ENCODE data around the gene NDST1. TPM values are rescaled to one million over a fixed set of nuclear protein-coding genes. Genes with fewer than 3 reads are reported as not detected.

The NDST1 gene
- total and polyA plus RNA-seq, 2 of the 8 experiments (the other 6 are each of a cell fraction or from before 2014, with no cell fraction given): 27.0 to 72.0 TPM

DNA sequence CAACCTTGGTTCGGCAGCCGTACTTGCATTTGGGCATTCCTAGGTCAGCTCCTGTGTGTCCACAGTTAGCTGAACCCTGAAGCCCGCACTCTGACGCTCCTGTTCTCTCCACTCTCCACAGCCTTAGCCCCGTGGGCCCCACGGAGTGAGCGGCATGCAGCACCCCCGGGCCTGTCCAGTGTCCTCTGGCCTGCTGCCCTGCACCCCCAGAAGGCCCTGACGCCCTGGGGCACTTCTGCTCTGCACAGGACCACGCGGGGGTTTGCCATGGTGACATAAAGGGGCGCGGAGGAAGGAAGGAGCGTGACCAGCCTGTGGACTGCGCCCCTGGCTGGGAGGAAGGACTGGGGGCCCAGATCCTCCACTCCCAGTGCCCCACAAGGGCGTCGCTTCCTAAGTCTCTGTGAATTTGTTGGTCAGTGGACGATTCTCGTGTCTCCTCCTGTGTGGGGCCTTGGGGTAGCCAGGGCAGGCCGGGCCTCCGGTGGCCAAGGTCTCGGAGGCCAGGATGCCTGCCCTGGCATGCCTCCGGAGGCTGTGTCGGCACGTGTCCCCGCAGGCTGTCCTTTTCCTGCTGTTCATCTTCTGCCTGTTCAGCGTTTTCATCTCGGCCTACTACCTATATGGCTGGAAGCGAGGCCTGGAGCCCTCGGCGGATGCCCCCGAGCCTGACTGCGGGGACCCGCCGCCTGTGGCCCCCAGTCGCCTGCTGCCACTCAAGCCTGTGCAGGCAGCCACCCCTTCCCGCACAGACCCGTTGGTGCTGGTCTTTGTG, 13.0 kb downstream of the NDST1 start:
- Histone ChIP-seq H2BK15ac (ENCODE audit: low read length) (no peak overlapping the region), H3K36me3 (ENCODE audit: control insufficient read depth in 2 of 4, insufficient read depth in 4 of 4, low read length in 3 of 4) (peaks cover 0 to 6% (median 4%) of the 10 kb centered on the region in 4 experiments; a peak in 2 of 8 replicates), H4K8ac (ENCODE audit: extremely low read depth, insufficient read depth, low read length) (no peak overlapping the region; the same call in 1 of the 2 replicates), H3K4me3 (ENCODE audit: extremely low read depth in 1 of 4, insufficient read depth in 2 of 4, low read depth in 3 of 4, low read length in 4 of 4) (no peak overlapping the region), H3K4me2 (ENCODE audit: insufficient read depth in 1 of 2, low read depth in 2 of 2, low read length in 2 of 2) (no peak overlapping the region), H3K9ac (replicated peaks in 1 of 4; ENCODE audit: extremely low read depth in 1 of 4, low read depth in 3 of 4, low read length in 3 of 4) (no peak overlapping the region), H2BK12ac (ENCODE audit: low read depth, low read length) (0 out of 2 replicates have a peak overlapping the region, but pooled peaks have one; percentile 33), H2BK120ac (replicated peaks; ENCODE audit: low read depth, low read length) (no peak overlapping the region), H2BK20ac (ENCODE audit: low read length) (no peak overlapping the region), H2AK5ac (ENCODE audit: low read depth, low read length) (no peak overlapping the region), H3K9me3 (ENCODE audit: insufficient read depth in 2 of 2, low read depth in 1 of 2, low read length in 1 of 2) (no peaks in the 10 kb centered on the region), H3K23ac (ENCODE audit: insufficient read length) (no peak overlapping the region), H3K4me1 (replicated peaks in 1 of 4; ENCODE audit: control insufficient read depth in 3 of 4, insufficient read depth in 4 of 4, low read length in 3 of 4) (peaks cover 4 to 23% (median 14%) of the 10 kb centered on the region in 4 experiments), H3K27me3 (replicated peaks in 1 of 4; ENCODE audit: control insufficient read depth in 3 of 4, extremely low read depth in 1 of 4, insufficient read depth in 3 of 4, low read length in 3 of 4) (no peaks in the 10 kb centered on the region), H4K5ac (ENCODE audit: insufficient read length, low read depth, low read length) (no peak overlapping the region), H4K20me1 (replicated peaks in 1 of 2; ENCODE audit: control insufficient read depth in 1 of 2, insufficient read depth in 2 of 2, low read length in 2 of 2) (peaks cover 23 to 37% of the 10 kb centered on the region in 2 experiments), H3K56ac (replicated peaks; ENCODE audit: insufficient read length, low read depth, low read length) (no peak overlapping the region), H3K18ac (ENCODE audit: extremely low read depth, low read length) (no peak overlapping the region), H3K23me2 (ENCODE audit: low read depth, low read length) (no peaks in the 10 kb centered on the region), H3K79me2 (ENCODE audit: control insufficient read depth in 1 of 2, insufficient read depth in 2 of 2, low read length in 2 of 2) (peaks cover 0 to 74% of the 10 kb centered on the region in 2 experiments; a peak in 2 of 4 replicates), H3K14ac (ENCODE audit: insufficient read length) (no peak overlapping the region), H3K27ac (ENCODE audit: low read depth, low read length) (no peak overlapping the region), H2BK5ac (ENCODE audit: low read depth, low read length) (0 out of 2 replicates have a peak overlapping the region, but pooled peaks have one; percentile 36), H3K79me1 (ENCODE audit: low read depth, low read length) (peaks cover 34% of the 10 kb centered on the region), H2AFZ (ENCODE audit: low read length) (no peak overlapping the region), H4K91ac (replicated peaks; ENCODE audit: insufficient read length, low read length) (no peak overlapping the region), H3K4ac (replicated peaks; ENCODE audit: insufficient read length, low read depth, low read length) (no peak overlapping the region)
- no peak for FAIRE-seq
- POLR2A ChIA-PET (ENCODE audit: partially characterized antibody): interaction anchor here (0.6 to 0.9 kb wide), 3 partner anchors 16 to 76 kb away, joined by 3 read pairs; no protein-coding TSS in a partner anchor
- DNase-seq (ENCODE audit: low read depth in 1 of 2, low spot score in 2 of 2): no peak
- CTCF ChIA-PET (ENCODE audit: partially characterized antibody): interaction anchor here (0.8 to 32.0 kb wide), 8 partner anchors 8 to 63 kb away, joined by 3 to 571 read pairs (median 177); partner anchors contain the start of gene NDST1
- 92% methylated on average over 35 of the region's 38 CpGs; no CpG with 5 or more reads in 1 of the 2 experiments for WGBS, 2 experiments (ENCODE audit: extremely low coverage in 1 of 2, insufficient coverage in 1 of 2, insufficient read length in 1 of 2, insufficient replicate concordance in 2 of 2, low coverage in 1 of 2, low lambda C conversion rate in 2 of 2, missing lambda C conversion rate in 1 of 2)
- TF ChIP-seq SP2 (IDR thresholded peaks at IDR 0.05; ENCODE audit: low read length): no peak
- no peak for TF ChIP-seq CBX5 (IDR thresholded peaks at IDR 0.05; ENCODE audit: low read depth, low read length)
- TF ChIP-seq TCF12 (IDR thresholded peaks at IDR 0.05; ENCODE audit: low read depth, low read length): no peak
- no peak for TF ChIP-seq TBP (IDR thresholded peaks at IDR 0.05; ENCODE audit: low read depth, low read length)
- TF ChIP-seq MAX (IDR thresholded peaks at IDR 0.05): no peak
- TF ChIP-seq SIN3A (conservative IDR thresholded peaks at IDR 0.05 in 1 of 2, IDR thresholded peaks at IDR 0.05 in 1 of 2; ENCODE audit: low read depth in 1 of 2, low read length in 2 of 2): no peak
- TF ChIP-seq RBBP5 (IDR thresholded peaks at IDR 0.05; ENCODE audit: borderline replicate concordance, low read depth, low read length): no peak
- TF ChIP-seq, protein P1, sequence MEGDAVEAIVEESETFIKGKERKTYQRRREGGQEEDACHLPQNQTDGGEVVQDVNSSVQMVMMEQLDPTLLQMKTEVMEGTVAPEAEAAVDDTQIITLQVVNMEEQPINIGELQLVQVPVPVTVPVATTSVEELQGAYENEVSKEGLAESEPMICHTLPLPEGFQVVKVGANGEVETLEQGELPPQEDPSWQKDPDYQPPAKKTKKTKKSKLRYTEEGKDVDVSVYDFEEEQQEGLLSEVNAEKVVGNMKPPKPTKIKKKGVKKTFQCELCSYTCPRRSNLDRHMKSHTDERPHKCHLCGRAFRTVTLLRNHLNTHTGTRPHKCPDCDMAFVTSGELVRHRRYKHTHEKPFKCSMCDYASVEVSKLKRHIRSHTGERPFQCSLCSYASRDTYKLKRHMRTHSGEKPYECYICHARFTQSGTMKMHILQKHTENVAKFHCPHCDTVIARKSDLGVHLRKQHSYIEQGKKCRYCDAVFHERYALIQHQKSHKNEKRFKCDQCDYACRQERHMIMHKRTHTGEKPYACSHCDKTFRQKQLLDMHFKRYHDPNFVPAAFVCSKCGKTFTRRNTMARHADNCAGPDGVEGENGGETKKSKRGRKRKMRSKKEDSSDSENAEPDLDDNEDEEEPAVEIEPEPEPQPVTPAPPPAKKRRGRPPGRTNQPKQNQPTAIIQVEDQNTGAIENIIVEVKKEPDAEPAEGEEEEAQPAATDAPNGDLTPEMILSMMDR (IDR thresholded peaks at IDR 0.05; ENCODE audit: control extremely low read depth in 1 of 3, insufficient read depth in 1 of 3, low read depth in 1 of 3, low read length in 3 of 3): no peak
- no peak for TF ChIP-seq JUN (IDR thresholded peaks at IDR 0.05; ENCODE audit: low read depth, low read length)
